ENCODE data around the gene GAN. TPM values are rescaled to one million over a fixed set of nuclear protein-coding genes. Genes with fewer than 3 reads are reported as not detected.

The GAN gene
- total and polyA plus RNA-seq, 10 of the 15 experiments (the other 5 are each of a cell fraction or from before 2014, with no cell fraction given) = 0.42 to 8.4 (median 2.5) TPM

DNA sequence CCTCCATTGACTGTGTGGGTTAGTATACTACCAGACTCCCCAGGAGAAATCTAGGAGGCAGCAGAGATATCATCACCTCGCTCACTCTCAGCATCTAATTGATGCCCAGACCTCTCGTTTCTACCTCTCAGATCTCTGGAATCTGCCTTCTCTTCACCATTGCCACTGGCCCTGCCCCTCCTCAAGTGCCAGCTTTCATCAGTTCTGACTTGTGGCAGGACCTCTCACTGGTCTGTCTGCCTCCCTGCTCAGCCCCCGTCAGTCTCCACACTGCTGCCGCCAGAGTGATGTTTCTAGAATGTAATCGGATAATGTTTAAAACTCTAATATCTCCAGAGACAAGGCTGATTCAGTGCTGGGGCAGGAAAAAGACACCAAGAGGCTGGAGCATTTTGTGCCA lies 15.2 kb downstream of the GAN start (continued):
- no peak for TF ChIP-seq EZH2 (IDR thresholded peaks at IDR 0.05; ENCODE audit: borderline replicate concordance, control insufficient read depth, low read depth, low read length)
- no peak for TF ChIP-seq FOXK2 (IDR thresholded peaks at IDR 0.05)
- no peak for TF ChIP-seq REST (IDR thresholded peaks at IDR 0.05; ENCODE audit: low read depth, low read length)
- no peak for TF ChIP-seq BMI1 (IDR thresholded peaks at IDR 0.05; ENCODE audit: borderline replicate concordance)
- no peak for TF ChIP-seq SMAD5 (IDR thresholded peaks at IDR 0.05; ENCODE audit: low read depth)

GRCh38 chr16:81333356-81333755 lies 18.6 kb downstream of the GAN start:
- RAD21 ChIA-PET (ENCODE audit: unreplicated experiment) = no interaction called here
- H3K79me2 ChIP-seq (ENCODE audit: control insufficient read depth, insufficient read depth, low read length) = no peaks in the 10 kb centered on the region; the same call in 1 of the 2 replicates
- no TSS peak for BruUV-seq (replicated peaks)
- TF ChIP-seq NRF1 (conservative IDR thresholded peaks at IDR 0.05; ENCODE audit: low read depth, low read length) (no peak), CHD2 (IDR thresholded peaks at IDR 0.05; ENCODE audit: borderline replicate concordance, low read depth, low read length) (no peak), SUPT20H (IDR thresholded peaks at IDR 0.05; ENCODE audit: borderline replicate concordance, control insufficient read depth, low read depth, low read length) (no peak), MEF2B (IDR thresholded peaks at IDR 0.05; ENCODE audit: partially characterized antibody, poor library complexity, severe bottlenecking) (no peak), NR2F1 (conservative IDR thresholded peaks at IDR 0.05) (no peak), RB1 (IDR thresholded peaks at IDR 0.05; ENCODE audit: borderline replicate concordance) (no peak), BHLHE40 (IDR thresholded peaks at IDR 0.05; ENCODE audit: borderline replicate concordance in 1 of 2, low read depth in 2 of 2, low read length in 1 of 2) (no peak)
- TF ChIP-seq, protein P1, sequence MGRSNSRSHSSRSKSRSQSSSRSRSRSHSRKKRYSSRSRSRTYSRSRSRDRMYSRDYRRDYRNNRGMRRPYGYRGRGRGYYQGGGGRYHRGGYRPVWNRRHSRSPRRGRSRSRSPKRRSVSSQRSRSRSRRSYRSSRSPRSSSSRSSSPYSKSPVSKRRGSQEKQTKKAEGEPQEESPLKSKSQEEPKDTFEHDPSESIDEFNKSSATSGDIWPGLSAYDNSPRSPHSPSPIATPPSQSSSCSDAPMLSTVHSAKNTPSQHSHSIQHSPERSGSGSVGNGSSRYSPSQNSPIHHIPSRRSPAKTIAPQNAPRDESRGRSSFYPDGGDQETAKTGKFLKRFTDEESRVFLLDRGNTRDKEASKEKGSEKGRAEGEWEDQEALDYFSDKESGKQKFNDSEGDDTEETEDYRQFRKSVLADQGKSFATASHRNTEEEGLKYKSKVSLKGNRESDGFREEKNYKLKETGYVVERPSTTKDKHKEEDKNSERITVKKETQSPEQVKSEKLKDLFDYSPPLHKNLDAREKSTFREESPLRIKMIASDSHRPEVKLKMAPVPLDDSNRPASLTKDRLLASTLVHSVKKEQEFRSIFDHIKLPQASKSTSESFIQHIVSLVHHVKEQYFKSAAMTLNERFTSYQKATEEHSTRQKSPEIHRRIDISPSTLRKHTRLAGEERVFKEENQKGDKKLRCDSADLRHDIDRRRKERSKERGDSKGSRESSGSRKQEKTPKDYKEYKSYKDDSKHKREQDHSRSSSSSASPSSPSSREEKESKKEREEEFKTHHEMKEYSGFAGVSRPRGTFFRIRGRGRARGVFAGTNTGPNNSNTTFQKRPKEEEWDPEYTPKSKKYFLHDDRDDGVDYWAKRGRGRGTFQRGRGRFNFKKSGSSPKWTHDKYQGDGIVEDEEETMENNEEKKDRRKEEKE (IDR thresholded peaks at IDR 0.05) = no peak
- TF ChIP-seq, protein P2, sequence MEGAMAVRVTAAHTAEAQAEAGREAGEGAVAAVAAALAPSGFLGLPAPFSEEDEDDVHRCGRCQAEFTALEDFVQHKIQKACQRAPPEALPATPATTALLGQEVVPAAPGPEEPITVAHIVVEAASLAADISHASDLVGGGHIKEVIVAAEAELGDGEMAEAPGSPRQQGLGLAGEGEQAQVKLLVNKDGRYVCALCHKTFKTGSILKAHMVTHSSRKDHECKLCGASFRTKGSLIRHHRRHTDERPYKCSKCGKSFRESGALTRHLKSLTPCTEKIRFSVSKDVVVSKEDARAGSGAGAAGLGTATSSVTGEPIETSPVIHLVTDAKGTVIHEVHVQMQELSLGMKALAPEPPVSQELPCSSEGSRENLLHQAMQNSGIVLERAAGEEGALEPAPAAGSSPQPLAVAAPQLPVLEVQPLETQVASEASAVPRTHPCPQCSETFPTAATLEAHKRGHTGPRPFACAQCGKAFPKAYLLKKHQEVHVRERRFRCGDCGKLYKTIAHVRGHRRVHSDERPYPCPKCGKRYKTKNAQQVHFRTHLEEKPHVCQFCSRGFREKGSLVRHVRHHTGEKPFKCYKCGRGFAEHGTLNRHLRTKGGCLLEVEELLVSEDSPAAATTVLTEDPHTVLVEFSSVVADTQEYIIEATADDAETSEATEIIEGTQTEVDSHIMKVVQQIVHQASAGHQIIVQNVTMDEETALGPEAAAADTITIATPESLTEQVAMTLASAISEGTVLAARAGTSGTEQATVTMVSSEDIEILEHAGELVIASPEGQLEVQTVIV (IDR thresholded peaks at IDR 0.05; ENCODE audit: borderline replicate concordance, partially characterized antibody) = no peak

More at GRCh38 chr16:81333356-81333755, 18.6 kb downstream of the GAN start:
- Histone ChIP-seq H3K4me1 (ENCODE audit: control insufficient read depth, insufficient read depth, low read length) (peaks cover 4% of the 10 kb centered on the region), H3K36me3 (ENCODE audit: control insufficient read depth in 2 of 2, insufficient read depth in 2 of 2, low read length in 1 of 2) (no peaks in the 10 kb centered on the region), H3K9ac (ENCODE audit: control insufficient read depth, insufficient read depth, low read length) (no peak overlapping the region), H2AFZ (ENCODE audit: control insufficient read depth, low read depth, low read length) (no peak overlapping the region), H3K4me2 (ENCODE audit: control insufficient read depth, insufficient read depth) (no peak overlapping the region), H3K4me3 (no peak overlapping the region), H3K27me3 (replicated peaks in 1 of 2; ENCODE audit: control insufficient read depth in 2 of 2, insufficient read depth in 2 of 2, low read length in 1 of 2) (no peaks in the 10 kb centered on the region), H3K9me3 (replicated peaks; ENCODE audit: control insufficient read depth, insufficient read depth, low read length) (no peaks in the 10 kb centered on the region), H4K20me1 (ENCODE audit: control insufficient read depth, insufficient read depth) (no peaks in the 10 kb centered on the region), H3K27ac (ENCODE audit: control insufficient read depth, insufficient read depth) (no peak overlapping the region)
- 70% methylated on average over 3 of the region's 3 CpGs for WGBS (ENCODE audit: insufficient coverage, insufficient replicate concordance, low lambda C conversion rate, missing lambda C conversion rate)
- ChIA-PET CTCF (no interaction called here), SMC1A (ENCODE audit: uncharacterized antibody, unreplicated experiment) (no interaction called here), POLR2A (no interaction called here)
- FAIRE-seq (no peak), DNase-seq (ENCODE audit: low read depth, low spot score) (no peak), ATAC-seq (no peak)
- intact Hi-C loops (cut with micrococcal nuclease; ENCODE audit: unreplicated experiment) = no loop called here
- in situ Hi-C loops (cut with MboI) = no loop called here
